ES-I3 (cell line): Measurements from ENCODE around the gene MTARC1.

Experiments used
- H3K36me3 ChIP-seq: 2 replicates; pipeline ENCODE4 v1.6.1; 2013; ENCODE audit warnings: mild to moderate bottlenecking, low read length, control low read depth, moderate library complexity; ENCODE audit not compliant: insufficient read depth
- H3K4me1 ChIP-seq: 2 replicates; pipeline ENCODE4 v1.6.1; 2013; ENCODE audit warnings: mild to moderate bottlenecking, control low read depth, low read length; ENCODE audit not compliant: insufficient read depth
- H3K9ac ChIP-seq: 2 replicates; pipeline ENCODE4 v1.6.1; 2013; ENCODE audit warnings: low read depth, mild to moderate bottlenecking, low read length, moderate library complexity
- H3K9me3 ChIP-seq: 2 replicates; pipeline ENCODE4 v1.6.1; 2013; ENCODE audit warnings: mild to moderate bottlenecking, low read length, moderate library complexity; ENCODE audit not compliant: control insufficient read depth, insufficient read depth

The MTARC1 gene

DNA sequence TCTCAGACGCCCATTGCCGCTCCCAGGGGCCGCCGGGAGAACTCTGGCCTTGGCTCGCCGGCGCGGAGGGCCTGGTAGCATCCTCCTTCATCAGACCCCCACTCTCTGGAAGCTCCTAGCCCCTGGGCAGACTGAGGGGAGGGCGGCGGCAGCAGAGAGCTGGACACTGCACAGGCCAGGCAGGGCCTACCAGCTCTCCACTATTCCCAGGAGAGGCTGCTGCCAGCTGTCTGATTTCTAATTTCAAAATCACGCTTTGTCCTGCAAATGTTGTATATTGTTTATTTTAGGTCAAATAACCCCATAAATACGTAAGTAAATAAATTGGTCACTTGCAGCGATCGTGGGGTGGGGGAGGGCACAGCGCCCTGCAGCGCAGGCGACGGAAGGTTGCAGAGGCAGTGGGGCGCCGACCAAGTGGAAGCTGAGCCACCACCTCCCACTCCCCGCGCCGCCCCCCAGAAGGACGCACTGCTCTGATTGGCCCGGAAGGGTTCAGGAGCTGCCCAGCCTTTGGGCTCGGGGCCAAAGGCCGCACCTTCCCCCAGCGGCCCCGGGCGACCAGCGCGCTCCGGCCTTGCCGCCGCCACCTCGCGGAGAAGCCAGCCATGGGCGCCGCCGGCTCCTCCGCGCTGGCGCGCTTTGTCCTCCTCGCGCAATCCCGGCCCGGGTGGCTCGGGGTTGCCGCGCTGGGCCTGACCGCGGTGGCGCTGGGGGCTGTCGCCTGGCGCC, at the start of gene MTARC1:
TSS of gene MTARC1 (plus strand) at position 577 of the 732 bp plus-strand sequence. CDS start at position 609, 32 bp downstream.
- Histone ChIP-seq H3K9me3 (no peaks in the 10 kb centered on the region), H3K4me1 (peaks cover 8% of the 10 kb centered on the region; the same call in 1 of the 2 replicates), H3K9ac (peak within 1 kb of the TSS; percentile 82), H3K36me3 (peaks cover 2% of the 10 kb centered on the region; the same call in 1 of the 2 replicates)

DNA sequence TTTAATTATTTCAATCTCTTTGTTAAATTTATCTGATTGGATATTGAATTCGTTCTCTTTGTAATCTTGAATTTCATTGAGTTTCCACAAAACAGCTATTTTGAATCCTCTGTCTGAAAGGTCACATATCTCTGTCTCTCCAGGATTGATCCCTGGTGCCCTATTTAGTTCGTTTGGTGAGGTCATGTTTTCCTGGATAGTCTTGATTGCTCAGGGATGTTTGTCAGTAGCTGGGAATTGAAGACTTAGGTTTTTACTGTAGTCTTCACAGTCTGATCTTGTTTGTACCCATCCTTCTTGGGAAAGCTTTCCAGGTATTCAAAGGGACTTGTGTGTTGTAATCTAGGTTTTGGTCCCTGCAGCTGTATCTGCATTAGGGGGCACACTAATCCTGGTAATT, 45.4 kb upstream of the MTARC1 start:
- no peaks in the 10 kb centered on the region for H3K9me3 ChIP-seq
- no peak overlapping the region for H3K9ac ChIP-seq
- H3K36me3 ChIP-seq = no peaks in the 10 kb centered on the region
- H3K4me1 ChIP-seq = 0 out of 2 replicates have a peak, but pooled peaks cover under 1% of the 10 kb centered on the region

DNA sequence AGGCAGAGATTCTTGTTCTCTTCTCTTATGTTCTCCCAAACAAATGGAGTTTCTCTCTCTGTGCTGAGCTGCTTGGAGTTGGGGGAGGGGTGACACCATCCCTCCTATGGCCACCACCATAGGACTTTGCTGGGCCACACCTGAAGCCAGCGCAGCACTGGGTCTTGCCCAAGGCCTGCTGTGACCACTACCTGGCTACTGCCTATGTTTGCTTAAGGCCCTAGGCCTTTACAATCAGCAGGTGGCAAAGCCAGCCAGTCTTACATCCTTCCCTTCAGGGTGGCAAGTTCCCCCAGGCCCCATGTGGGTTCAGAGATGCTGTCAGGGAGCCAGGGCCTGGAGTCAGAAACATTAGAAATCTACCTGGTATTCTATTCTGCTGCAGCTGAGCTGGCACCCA, 44.9 kb upstream of the MTARC1 start:
- Histone ChIP-seq H3K36me3 (no peaks in the 10 kb centered on the region), H3K4me1 (0 out of 2 replicates have a peak, but pooled peaks cover 2% of the 10 kb centered on the region), H3K9me3 (no peaks in the 10 kb centered on the region), H3K9ac (no peak overlapping the region)

DNA sequence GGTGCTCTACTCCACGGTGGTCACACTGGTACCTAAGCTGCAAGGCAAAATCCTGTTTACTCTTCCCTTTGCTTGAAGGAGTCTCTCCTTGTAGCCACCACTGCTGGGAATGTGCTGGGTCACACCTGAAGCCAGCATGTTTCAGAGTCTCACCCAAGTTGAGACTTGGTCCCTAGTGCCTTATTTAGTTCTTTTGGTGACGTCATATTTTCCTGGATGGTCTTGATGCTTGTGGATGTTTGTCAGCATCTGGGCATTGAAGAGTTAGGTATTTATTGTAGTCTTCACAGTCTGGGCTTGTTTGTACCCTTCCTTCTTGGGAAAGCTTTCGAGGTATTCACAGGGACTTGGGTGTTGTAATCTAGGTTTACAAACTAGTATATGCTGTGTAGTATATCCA, 44.2 kb upstream of the MTARC1 start:
- Histone ChIP-seq H3K36me3 (no peaks in the 10 kb centered on the region), H3K9ac (no peak overlapping the region), H3K4me1 (0 out of 2 replicates have a peak, but pooled peaks cover 2% of the 10 kb centered on the region), H3K9me3 (no peaks in the 10 kb centered on the region)

DNA sequence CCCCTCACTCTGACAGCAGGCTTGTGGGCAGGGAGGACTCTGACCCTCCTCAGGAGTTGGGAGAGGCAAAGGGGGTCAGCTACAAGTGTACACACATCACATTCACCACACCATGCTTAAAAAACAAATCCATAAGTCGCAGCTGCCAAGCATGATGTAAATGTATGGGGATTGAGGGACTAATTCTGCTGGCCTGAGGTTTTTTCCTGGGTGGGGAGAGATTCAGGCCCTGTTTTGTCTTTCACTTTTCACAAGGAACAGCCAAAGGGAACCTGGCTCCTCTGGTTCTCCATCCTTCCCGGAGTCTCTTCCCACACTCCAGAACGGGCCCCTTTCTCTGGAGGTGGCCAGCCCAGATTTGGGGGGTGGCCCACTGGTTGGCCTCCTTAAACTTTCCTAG, 39.9 kb upstream of the MTARC1 start:
- no peaks in the 10 kb centered on the region for H3K9me3 ChIP-seq
- no peak overlapping the region; the same call in 1 of the 2 replicates for H3K9ac ChIP-seq
- no peaks in the 10 kb centered on the region for H3K36me3 ChIP-seq
- peaks cover 16% of the 10 kb centered on the region; the same call in 1 of the 2 replicates for H3K4me1 ChIP-seq

DNA sequence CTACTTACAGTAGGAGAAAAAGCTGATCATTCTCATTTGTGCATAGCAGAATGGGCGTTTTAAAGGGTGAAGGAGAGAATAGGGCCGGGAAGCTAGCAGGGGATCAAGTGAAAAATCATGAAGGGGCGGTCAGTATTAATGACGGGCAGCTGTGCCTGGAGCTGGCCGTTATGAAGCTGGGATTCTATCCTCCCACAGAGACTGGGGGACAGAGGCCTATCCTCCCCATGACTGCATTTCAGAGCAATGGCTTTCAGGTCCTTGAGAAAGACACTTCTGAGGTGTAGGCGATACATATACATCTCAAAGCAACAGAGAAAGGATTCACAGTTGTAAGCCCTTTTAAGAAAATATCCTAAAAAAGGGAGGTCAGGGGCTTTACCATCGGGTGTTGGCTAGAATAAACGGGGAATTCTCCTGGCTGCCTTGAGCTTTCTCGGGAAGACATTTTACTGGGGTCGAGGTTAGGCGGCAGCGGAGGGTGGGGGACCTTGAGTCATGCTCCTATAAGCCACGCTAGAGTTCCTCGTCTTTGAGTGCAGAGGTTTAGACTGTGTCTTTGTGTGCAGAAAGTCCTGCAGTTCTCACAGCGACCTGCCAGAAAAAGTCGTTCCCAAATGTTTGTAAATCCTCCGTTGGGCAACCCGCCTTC, 39.1 kb upstream of the MTARC1 start:
- H3K36me3 ChIP-seq = no peaks in the 10 kb centered on the region
- H3K4me1 ChIP-seq = peaks cover 16% of the 10 kb centered on the region; the same call in 1 of the 2 replicates
- no peaks in the 10 kb centered on the region for H3K9me3 ChIP-seq
- peak overlapping the region; percentile 80 for H3K9ac ChIP-seq

DNA sequence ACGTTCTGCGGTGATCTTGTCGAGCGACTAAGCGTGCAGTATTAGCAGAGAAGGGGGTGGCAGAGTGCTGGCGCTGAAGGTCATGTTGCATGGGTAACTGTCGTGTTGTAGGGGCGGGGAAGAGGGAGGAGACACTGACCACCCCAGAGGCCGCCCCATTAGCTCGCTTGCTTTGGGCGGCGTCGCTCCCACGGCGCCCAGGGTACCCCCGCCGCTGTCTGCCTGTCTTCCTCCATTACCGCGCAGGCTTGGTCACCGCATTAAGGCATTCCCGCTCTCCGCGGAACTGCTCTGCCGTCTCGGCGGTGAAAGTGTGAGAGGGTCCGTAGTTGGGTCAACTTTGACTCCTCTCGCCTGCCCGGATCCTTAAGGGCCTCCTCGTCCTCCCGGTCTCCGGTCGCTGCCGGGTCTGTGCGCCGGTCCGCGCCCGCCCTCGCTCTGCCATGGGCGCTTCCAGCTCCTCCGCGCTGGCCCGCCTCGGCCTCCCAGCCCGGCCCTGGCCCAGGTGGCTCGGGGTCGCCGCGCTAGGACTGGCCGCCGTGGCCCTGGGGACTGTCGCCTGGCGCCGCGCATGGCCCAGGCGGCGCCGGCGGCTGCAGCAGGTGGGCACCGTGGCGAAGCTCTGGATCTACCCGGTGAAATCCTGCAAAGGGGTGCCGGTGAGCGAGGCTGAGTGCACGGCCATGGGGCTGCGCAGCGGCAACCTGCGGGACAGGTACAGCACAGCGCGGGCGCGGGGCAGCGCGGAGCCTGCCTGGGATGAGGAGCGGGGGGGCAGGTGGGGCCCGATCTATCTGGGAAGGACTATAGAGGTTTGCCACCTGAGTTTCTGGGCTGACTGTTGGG, 38.4 kb upstream of the MTARC1 start, which contains the start of gene MTARC2:
TSS of gene MTARC2 (plus strand) at position 234 of the 846 bp plus-strand sequence. CDS start at position 444, 210 bp downstream.
- no peaks in the 10 kb centered on the region for H3K36me3 ChIP-seq
- peak within 1 kb of the TSS; percentile 80 for H3K9ac ChIP-seq
- H3K9me3 ChIP-seq = no peaks in the 10 kb centered on the region
- H3K4me1 ChIP-seq = peaks cover 16% of the 10 kb centered on the region; the same call in 1 of the 2 replicates

DNA sequence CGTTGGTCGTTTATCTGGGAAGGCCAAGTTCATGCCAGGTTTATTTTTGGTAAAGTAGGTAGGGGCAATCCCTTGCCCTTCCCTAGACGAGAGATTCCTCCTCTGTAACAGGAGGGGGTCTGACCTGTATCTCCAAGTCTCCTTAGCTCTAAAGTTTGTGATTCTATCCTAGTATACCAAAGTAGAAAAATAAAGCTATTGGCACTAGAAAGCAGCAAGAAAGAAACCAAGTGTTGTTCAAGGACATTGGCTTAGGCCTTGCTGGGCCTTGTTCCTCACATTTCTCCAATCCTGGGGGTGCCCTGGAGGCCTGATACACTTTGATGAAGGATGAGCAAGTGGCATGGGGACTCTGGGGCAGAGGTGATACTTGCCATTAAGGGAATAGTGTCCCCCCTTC, 37.8 kb upstream of the MTARC1 start:
- peaks cover 16% of the 10 kb centered on the region; the same call in 1 of the 2 replicates for H3K4me1 ChIP-seq
- H3K9me3 ChIP-seq = no peaks in the 10 kb centered on the region
- peak overlapping the region; percentile 80; the same call in 1 of the 2 replicates for H3K9ac ChIP-seq
- no peaks in the 10 kb centered on the region for H3K36me3 ChIP-seq

DNA sequence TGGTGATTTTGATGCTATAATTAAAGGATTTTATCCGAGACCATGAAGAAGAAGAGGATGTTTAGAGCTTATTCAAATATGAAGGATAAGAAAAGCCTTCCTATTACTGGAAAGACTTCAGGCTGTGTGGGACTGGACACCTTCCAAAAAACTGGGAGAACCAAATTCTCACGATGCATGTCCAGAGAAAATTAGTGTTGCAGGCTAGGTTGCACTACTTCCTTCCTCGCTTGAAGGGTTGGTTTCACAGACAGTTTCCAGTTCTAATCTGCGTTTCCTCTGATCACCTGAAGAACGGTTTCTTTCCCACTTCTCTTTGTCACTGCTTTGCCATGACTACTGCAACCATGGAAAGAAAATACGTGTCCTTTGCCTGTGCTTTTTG, 36.6 kb upstream of the MTARC1 start:
- H3K4me1 ChIP-seq = peaks cover 16% of the 10 kb centered on the region; the same call in 1 of the 2 replicates
- 0 out of 2 replicates have a peak, but pooled peaks cover 3% of the 10 kb centered on the region for H3K36me3 ChIP-seq
- H3K9ac ChIP-seq = no peak overlapping the region
- no peaks in the 10 kb centered on the region for H3K9me3 ChIP-seq

DNA sequence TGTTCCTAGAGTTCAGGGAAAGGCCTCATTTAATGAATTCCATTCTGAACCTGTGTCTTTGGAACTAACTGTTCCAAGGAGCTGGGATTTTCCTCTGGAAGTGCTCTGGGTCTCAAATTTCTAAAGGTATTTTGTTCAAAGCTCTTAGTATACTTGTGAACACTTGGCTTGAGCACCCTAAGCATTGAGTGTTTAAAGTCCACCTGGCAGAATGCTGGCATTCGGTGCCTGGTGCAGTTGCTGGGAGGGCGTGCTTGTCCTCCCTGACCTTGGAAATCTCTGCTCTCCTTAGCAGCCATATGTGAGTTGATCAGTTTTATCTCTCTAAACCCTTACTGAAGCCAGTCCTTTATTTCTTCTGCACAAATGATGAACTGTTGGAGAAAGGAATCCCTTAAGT, 35.6 kb upstream of the MTARC1 start:
- H3K9ac ChIP-seq = no peak overlapping the region
- H3K4me1 ChIP-seq = peaks cover 16% of the 10 kb centered on the region; the same call in 1 of the 2 replicates
- peaks cover 3% of the 10 kb centered on the region; the same call in 1 of the 2 replicates for H3K36me3 ChIP-seq
- no peaks in the 10 kb centered on the region for H3K9me3 ChIP-seq

DNA sequence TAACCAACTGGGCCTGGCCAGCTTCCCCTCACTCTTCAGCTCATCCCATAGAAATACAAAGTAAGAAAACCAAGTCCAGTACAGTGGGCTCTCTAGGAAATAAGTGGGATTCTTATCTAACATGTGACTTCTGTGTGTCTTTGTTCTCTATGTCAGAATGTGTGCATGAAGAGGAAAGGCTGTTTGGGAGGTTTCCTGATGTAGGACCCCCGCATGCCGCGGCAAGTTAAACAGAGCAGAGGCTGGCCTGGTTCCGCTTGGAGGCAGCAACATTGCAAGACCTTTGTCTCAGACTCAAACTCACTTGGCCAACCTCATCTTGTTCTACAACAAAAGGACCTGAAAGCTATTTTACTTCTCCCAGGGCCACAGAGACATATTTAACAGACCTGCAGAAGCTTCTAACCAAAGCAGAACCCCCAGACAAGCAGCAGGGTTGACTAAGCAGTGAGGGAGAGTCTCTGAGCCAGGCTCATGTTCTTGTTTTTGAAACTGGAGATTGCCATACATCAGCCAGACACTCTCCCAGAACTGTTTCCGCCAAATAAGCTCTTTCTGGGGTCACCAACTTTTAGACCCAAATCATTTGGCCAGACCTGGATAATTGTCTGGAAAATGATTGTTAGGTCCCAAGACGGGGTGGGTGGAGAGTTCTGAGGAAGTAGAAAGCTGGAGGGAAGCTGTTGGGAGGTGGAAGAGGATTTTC, 32.3 kb upstream of the MTARC1 start:
- peaks cover 3% of the 10 kb centered on the region; the same call in 1 of the 2 replicates for H3K36me3 ChIP-seq
- H3K4me1 ChIP-seq = peaks cover 14% of the 10 kb centered on the region; the same call in 1 of the 2 replicates
- H3K9ac ChIP-seq = no peak overlapping the region

DNA sequence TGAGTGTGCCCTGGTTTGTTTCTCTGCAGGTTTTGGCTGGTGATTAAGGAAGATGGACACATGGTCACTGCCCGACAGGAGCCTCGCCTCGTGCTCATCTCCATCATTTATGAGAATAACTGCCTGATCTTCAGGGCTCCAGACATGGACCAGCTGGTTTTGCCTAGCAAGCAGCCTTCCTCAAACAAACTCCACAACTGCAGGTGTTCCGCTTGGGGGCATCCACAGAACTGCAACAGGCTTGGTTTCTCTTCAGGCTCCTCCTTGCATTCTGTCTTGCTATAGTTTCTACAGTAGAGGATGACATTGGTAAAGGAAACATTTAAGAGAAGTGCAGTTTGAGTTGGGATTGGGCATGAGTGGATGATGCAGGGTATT, 31.8 kb upstream of the MTARC1 start:
- Histone ChIP-seq H3K9me3 (no peaks in the 10 kb centered on the region), H3K4me1 (peaks cover 14% of the 10 kb centered on the region; the same call in 1 of the 2 replicates), H3K9ac (no peak overlapping the region), H3K36me3 (peaks cover 3% of the 10 kb centered on the region; the same call in 1 of the 2 replicates)

More for the DNA sequence above, 32.3 kb upstream of the MTARC1 start:
- no peaks in the 10 kb centered on the region for H3K9me3 ChIP-seq

DNA sequence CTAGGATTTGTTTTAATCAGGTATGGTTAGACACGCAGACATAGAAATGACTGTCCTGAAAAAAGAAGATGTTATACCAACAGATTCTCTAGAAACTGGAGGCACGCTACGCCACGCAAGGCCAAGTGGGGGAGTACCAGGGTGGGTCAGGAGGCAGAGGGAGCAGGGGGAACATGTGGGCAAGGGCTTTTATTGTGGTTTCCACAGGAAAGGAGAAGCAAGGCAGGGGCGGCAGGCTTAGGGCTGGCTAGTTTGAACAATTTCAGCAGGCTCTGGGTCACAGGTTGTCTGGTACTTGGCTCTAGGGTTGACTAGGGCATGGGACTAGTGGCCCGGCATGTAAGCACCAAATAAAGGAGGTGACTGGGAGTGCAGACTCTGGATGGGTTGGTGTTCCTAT, 31.4 kb upstream of the MTARC1 start:
- H3K36me3 ChIP-seq = peaks cover 3% of the 10 kb centered on the region; the same call in 1 of the 2 replicates
- no peak overlapping the region for H3K9ac ChIP-seq
- H3K9me3 ChIP-seq = no peaks in the 10 kb centered on the region
- peaks cover 12% of the 10 kb centered on the region; the same call in 1 of the 2 replicates for H3K4me1 ChIP-seq
